CD4-positive, alpha-beta T cell treated with Interleukin-6 for 4 hours (primary cell): ENCODE data around the gene GTF2H2C.
"Not testable (repeated sequence)": the region's sequence is repeated elsewhere in the genome, so short reads cannot be mapped to it uniquely, and the experiment has no call there.

ENCODE experiments used
- DNase-seq: peaks from one replicate; pipeline ENCODE4 v3.0.0-alpha.2; 2020; ENCODE audit warnings: mixed read lengths

Gene GTF2H2C

GRCh38 chr5:69568072-69568471 is 8.1 kb downstream of the GTF2H2C start:
- DNase-seq = not testable (repeated sequence)

- DNase-seq = not testable (repeated sequence)
Observed at GRCh38 chr5:69583356-69583755, 23.4 kb downstream of the GTF2H2C start.

DNA sequence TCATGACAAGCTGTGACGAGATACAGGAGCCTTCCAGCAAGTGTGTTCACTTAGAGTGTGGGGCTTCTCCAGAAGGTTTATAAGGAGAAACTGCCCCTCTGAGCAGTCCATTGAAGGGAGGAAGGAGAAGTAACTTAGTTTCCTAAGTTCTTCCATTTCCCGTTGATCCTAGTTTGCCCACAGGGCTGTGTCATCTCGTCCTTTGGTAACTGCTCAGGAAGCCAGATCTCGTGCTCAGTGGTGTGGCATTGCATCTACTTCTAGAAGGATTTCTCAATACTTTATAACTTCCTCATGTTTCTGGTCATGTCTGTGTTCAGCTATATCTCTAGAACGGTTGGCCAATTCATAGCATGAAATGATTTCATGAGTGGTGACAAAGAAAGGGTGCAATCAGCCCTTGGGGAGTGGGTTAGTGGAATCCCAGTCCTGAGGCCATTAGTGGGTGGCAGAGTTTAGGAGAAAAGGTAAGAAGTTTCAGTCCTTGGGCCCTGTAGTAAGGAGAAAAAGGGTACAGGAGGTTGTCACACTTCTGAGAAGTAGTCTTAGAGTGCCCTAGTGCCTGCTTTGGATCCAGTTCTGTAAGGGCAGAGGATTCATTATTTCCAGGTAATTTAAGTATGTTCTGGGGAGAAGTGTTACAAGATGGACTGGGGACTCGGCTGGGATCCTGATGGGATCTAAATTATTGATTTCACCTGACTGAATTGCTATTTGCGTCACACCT is 36.3 kb downstream of the GTF2H2C start:
- not testable (repeated sequence) for DNase-seq

GRCh38 chr5:69601947-69602346 is 42.0 kb downstream of the GTF2H2C start:
- not testable (repeated sequence) for DNase-seq

GRCh38 chr5:69606839-69607238 is 46.8 kb downstream of the GTF2H2C start:
- not testable (repeated sequence) for DNase-seq

- not testable (repeated sequence) for DNase-seq
Observed at GRCh38 chr5:69607750-69608149, 47.8 kb downstream of the GTF2H2C start.

DNA sequence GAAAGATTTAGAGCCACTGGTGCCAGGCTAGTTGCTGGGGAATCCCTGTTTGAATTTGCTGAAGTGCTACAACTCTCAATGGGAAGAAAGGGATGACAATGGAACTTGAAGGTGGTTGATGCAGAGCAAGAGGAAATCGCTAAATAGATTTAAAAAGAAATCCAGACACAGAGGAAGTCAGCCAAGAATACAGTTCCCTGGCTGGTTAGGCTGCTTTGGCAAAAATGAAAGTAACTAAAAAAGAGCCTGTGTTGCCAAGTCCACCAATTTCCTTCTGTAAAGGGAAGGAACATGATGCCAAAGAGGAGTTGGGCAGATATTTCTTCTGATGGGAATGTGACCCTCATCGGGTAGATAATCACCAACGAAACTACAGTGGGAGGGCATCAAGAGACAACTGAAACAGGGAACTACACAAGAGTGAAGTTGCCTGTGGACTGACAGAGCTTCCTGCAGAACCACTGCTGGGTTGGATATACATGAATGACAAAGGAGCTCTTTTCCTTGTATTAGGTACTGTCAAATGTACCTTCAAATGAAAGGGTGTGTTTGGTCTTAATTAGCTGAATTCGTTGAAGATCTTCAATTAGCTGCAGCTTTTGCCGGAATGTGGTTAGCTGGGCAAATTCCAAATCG is 49.0 kb downstream of the GTF2H2C start:
- not testable (repeated sequence) for DNase-seq

GRCh38 chr5:69614843-69615242 is 54.9 kb downstream of the GTF2H2C start:
- DNase-seq = not testable (repeated sequence)

- DNase-seq = not testable (repeated sequence)
Observed at GRCh38 chr5:69631879-69632278, 71.9 kb downstream of the GTF2H2C start.
